Progenitor cell of endocrine pancreas (in vitro differentiated cells): Measurements from ENCODE around the gene HES5. TPM values are rescaled to one million over a fixed set of nuclear protein-coding genes. Genes with fewer than 3 reads are reported as not detected.

Experiments
- DNase-seq: peaks from one replicate; pipeline ENCODE4 v3.0.0; 2021; ENCODE audit warnings: low spot score; ENCODE audit not compliant: unreplicated experiment
- H3K27ac Mint-ChIP-seq: 2 replicates; pipeline ENCODE4 v1.8.0; 2021; ENCODE audit warnings: mild to moderate bottlenecking, moderate library complexity, mixed read lengths
- H3K27me3 Mint-ChIP-seq: 2 replicates; pipeline ENCODE4 v1.8.0; 2021; ENCODE audit warnings: mixed read lengths
- H3K36me3 Mint-ChIP-seq: 2 replicates; pipeline ENCODE4 v1.8.0; 2022; ENCODE audit warnings: mixed read lengths; ENCODE audit not compliant: insufficient read depth
- H3K4me1 Mint-ChIP-seq: 2 replicates; pipeline ENCODE4 v1.8.0; 2021; ENCODE audit warnings: low read depth, mixed read lengths
- H3K4me3 Mint-ChIP-seq: 2 replicates; pipeline ENCODE4 v1.8.0; 2021; ENCODE audit warnings: low read depth, mild to moderate bottlenecking, moderate library complexity, mixed read lengths
- H3K9me3 Mint-ChIP-seq: 2 replicates; pipeline ENCODE4 v1.8.0; 2021; ENCODE audit warnings: low read depth, mixed read lengths
- total RNA-seq: library from RNA; stranded (reverse); gene quantifications from 2 replicates; pipeline ENCODE4 v1.2.1, GENCODE V29; 2021
- TF ChIP-seq, protein P1 (sequence below): fragments of 200-600 bp; sonication (generic); IDR thresholded peaks from one replicate; pipeline ENCODE4 v1.5.0; 2021; ENCODE audit warnings: antibody characterized with exemption, mild to moderate bottlenecking; ENCODE audit not compliant: unreplicated experiment

Gene HES5
- total RNA-seq, 1 donor from 2014 or later, result 0.36 TPM

DNA sequence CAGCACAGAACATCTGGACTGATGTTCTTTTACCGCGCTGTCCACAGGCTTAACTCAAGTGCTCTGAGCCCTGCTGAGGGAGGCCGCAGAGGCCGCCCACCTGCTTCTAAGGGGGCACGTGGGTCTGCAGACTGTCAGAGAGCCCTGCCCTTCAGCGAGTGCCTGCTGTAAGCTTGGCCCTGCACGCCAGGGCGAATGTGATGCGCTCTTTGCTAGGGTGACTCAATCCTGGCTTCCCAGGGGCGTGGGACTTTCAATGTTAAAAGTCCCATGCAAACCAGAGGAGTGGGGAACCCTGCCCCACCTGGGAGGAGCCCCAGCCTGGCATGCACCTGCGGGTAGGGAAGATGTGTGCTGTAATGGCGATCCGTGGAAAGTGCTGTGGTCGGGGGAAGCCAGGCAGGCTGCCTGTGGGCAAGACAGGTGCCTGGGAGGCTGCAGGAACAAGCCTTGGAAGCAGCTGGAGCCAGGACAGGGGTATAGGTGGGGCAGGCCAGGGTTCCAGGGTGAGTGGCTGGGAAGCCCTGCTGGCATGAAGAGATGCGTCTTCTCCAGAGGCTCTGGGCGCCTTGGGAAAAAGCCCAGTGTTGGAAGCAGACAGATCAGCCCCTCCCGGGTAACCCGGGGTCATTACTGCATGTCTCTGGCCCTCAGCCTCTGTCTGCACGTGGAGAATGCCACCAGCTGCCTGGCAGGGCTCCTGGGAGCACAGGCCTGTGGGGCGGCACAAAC, 3.1 kb downstream of the HES5 start:
- H3K9me3 Mint-ChIP-seq, result no peaks in the 10 kb centered on the region
- DNase-seq, result no peak
- TF ChIP-seq, protein P1, sequence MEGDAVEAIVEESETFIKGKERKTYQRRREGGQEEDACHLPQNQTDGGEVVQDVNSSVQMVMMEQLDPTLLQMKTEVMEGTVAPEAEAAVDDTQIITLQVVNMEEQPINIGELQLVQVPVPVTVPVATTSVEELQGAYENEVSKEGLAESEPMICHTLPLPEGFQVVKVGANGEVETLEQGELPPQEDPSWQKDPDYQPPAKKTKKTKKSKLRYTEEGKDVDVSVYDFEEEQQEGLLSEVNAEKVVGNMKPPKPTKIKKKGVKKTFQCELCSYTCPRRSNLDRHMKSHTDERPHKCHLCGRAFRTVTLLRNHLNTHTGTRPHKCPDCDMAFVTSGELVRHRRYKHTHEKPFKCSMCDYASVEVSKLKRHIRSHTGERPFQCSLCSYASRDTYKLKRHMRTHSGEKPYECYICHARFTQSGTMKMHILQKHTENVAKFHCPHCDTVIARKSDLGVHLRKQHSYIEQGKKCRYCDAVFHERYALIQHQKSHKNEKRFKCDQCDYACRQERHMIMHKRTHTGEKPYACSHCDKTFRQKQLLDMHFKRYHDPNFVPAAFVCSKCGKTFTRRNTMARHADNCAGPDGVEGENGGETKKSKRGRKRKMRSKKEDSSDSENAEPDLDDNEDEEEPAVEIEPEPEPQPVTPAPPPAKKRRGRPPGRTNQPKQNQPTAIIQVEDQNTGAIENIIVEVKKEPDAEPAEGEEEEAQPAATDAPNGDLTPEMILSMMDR, result no peak
- peaks cover 15% of the 10 kb centered on the region for H3K4me1 Mint-ChIP-seq
- no peak overlapping the region for H3K27ac Mint-ChIP-seq
- peaks cover 22% of the 10 kb centered on the region for H3K27me3 Mint-ChIP-seq
- peak overlapping the region; percentile 33 for H3K4me3 Mint-ChIP-seq
- no peaks in the 10 kb centered on the region for H3K36me3 Mint-ChIP-seq

DNA sequence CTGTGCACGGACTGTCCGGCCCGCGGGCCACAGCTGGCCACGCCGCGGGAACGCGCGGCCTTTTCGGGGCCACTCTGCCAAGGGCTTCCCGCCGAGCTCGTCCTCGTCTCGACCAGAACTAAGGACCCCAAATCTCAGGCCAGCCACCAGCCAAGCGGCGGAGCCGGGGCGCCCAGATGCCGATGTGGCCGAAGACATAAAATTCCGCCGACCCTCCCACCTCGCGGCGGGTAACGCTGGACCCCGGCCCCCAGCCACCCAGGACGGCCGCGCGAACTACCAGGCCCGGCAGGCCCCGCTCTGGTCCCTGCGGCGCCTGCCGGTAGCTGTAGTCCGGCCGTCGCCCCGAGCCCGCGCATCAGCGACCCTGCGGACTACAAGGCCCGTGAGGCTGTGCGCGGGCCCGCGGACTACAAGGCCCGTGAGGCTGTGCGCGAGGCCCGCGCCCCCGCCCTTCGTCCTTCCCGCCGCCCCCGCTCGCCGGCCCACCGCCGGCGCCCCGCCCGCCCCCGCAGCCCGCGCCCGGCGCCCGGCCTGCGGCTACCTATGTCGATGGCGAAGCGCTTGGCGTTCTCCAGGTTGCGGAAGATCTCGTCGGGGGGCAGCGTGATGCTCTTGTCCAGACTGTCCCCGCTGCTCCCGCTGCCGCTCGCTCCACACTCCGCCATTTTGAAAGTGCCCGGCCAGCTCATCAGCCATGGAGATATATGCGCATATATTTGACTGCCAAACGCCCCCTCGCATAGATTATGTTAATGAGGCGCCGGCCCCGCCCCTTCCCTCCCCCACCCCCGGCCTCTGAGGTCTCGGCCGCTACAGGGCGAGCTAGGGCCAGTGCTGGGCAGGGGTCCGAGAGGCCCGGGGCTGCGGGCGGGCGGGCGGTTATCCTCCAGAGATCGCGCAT, 3.9 kb downstream of the HES5 start, which contains the start of gene PANK4:
Gene PANK4 (minus strand): TSS at position 677 of the 904 bp plus-strand sequence. CDS start 9 bp downstream, at position 668.
- DNase-seq, result peak; percentile 85
- Mint-ChIP-seq H3K27me3 (peaks cover 17% of the 10 kb centered on the region), H3K4me3 (peak within 1 kb of the TSS; percentile 94), H3K36me3 (no peaks in the 10 kb centered on the region), H3K9me3 (no peaks in the 10 kb centered on the region), H3K4me1 (peaks cover 15% of the 10 kb centered on the region), H3K27ac (peak within 1 kb of the TSS; percentile 94)
- TF ChIP-seq, protein P1, result peak; percentile 23

DNA sequence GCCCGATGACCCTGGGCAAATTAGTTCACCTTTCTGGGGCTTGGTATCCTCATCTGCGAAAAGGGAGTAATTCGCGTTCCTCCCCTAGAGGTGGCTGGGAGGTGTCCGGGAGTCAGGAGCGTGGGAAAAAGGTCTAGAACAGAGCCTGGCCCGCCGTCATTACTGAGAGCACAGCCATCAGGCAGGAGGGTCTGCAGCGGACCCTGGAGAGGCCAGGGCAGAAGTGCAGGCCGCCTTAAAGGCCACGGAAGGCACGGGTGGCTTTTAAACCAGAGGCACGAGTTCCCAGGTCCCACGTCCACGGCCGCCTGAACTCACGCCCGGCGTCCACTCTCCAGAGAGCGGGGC, 4.5 kb downstream of the HES5 start:
- H3K27ac Mint-ChIP-seq, result peak overlapping the region; percentile 78
- TF ChIP-seq, protein P1, result no peak
- H3K4me1 Mint-ChIP-seq, result peaks cover 15% of the 10 kb centered on the region
- no peaks in the 10 kb centered on the region for H3K9me3 Mint-ChIP-seq
- DNase-seq, result no peak
- H3K36me3 Mint-ChIP-seq, result peaks cover 1% of the 10 kb centered on the region
- H3K27me3 Mint-ChIP-seq, result peaks cover 14% of the 10 kb centered on the region
- H3K4me3 Mint-ChIP-seq, result peak overlapping the region; percentile 94

DNA sequence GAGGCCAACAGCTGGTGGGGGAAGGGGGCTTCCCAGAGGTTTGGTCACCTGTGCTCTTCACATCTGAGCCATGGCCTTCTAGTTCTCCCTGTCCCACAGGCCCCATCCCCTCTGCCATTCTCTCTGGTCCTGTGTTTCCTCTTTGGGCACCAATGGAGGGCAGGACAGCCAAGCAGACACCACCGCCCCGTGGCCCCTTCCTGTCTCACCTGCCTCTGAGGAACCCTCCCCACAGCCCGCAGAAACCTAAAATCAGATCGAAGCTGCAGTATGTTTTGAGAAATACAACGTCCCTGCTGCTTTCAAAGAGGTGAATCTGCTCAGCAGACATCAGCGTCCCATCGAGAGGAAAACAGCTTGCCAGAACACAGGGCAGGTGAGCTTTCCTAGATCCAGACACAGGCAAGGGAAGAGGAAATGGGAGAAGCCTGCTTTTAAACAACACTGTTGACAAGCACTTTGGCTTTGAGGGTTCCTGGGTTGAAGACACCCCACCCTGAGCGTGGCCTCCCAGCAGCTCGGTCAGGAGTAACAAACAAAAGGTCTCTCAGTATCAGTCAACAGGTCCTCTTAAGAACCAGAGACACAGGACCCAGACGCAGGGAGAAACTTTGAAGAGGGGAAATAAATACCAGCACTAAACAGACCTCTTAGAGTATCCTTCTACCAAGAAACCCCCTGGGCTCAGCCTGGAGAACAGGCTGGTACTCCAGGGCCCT, 6.0 kb downstream of the HES5 start:
- Mint-ChIP-seq H3K4me1 (peaks cover 15% of the 10 kb centered on the region), H3K27me3 (peaks cover 13% of the 10 kb centered on the region), H3K36me3 (peaks cover 1% of the 10 kb centered on the region), H3K27ac (peak overlapping the region; percentile 69), H3K4me3 (peak overlapping the region; percentile 94), H3K9me3 (no peaks in the 10 kb centered on the region)
- no peak for DNase-seq
- TF ChIP-seq, protein P1, result no peak
